CD4-positive, alpha-beta T cell treated with Interleukin-4 for 4 hours (primary cell): ENCODE data around the gene MYRFL.

Source experiments
- DNase-seq: peaks from one replicate; pipeline ENCODE4 v3.0.0-alpha.2; 2020

Gene MYRFL

DNA sequence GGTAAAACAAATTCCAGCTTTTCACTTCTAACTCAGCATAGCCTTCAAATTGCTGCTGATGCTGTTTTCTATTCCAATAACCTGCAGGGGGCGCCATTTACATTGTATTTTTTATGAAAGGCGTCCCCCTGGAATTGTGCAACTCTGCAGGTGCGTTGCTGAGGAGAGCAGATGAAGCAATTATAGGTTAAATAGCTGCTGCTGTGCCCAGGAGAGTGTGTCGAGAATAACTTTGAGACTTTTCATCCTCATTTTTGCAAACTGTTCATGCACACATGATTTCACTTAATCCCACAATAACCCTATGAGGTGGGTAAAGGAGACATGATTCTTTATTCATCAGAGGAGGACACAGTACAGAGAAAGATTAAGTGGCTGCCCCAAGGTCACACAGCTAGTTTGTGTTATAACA is 75.7 kb downstream of the MYRFL start:
- peak; percentile 61 for DNase-seq

DNA sequence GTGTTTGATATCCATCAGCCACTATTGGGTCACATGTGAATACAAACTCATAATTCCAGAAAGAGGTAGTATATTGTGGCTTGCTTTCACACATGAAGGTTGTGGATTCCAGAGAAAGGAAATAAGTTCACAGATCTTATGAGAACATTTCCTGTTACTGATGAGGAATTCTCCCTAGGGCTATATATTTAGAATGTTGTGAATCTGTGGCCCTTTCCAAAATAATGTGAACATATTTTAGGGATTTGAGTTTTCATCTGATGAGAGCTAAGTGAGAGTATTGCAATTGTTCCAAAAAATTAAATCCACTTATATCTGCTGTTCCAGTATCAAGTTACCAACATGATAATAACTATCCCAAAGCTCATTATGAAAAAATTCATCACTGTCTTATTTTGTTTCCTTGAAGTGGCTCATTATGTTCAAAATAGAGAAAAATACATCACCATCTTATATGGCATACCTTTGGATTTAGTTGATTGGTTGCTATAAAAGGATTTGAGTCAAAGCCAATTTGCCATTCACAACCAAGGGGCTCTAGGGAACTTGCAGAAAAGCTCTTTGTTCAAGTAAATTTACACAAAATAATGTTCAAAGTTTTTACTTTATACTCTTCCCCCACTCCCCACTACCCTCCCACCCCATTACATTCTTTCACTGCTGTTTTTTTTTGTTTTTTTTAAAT is 76.3 kb downstream of the MYRFL start:
- DNase-seq, result no peak

DNA sequence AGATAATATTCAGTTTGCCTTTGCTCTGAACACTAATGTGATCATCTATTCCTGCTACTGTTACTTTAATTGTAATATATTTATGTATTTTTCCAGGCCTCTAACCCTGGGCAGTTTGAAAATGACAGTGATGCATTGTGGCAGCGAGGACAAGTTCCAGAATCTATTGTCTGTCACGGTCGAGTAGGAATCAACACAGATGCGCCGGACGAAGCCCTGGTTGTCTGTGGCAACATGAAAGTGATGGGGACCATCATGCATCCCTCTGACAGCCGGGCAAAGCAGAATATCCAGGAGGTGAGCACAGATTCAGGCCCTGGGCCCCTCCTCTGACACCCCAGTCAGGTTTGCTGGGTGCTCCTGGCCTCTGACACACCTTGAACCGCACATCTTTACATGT is 78.5 kb downstream of the MYRFL start:
- no peak for DNase-seq

DNA sequence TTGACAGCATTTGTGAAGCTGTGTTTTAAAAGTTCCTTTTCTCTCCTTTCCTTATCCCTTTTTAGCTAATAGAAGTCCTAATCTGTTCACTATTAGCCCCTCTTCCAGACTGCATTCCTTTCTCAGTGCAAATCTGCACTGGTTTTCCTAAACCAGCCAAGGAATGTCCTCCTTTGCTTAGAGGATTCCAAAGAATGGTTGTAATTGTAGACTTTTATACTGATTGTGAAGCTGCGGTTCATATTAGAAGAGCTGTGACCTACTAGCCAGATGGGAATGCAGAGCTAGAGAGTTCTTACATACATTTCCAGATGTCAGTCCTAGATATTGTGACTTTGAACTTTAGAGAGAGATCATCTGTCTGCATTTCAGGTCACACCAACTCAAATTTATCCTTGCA is 79.8 kb downstream of the MYRFL start:
- DNase-seq, result no peak

DNA sequence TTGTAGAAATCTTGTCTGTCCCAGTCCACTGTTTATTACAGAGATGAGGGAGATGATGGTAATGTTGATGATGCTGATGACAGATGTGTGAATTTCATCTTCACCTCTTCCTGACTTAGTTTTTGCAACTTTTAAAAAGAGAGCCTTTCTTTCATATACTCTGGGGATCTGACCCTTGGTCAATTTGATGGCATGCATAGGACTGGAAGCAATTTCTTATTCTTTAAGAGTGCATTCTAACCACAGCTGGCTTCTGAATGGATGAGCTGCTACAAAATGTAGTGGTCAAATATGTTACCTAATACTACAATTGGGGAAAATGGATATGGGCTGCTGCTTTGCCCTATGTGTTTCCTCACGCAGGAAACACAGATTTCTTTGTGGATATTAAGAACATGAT is 80.8 kb downstream of the MYRFL start:
- no peak for DNase-seq

DNA sequence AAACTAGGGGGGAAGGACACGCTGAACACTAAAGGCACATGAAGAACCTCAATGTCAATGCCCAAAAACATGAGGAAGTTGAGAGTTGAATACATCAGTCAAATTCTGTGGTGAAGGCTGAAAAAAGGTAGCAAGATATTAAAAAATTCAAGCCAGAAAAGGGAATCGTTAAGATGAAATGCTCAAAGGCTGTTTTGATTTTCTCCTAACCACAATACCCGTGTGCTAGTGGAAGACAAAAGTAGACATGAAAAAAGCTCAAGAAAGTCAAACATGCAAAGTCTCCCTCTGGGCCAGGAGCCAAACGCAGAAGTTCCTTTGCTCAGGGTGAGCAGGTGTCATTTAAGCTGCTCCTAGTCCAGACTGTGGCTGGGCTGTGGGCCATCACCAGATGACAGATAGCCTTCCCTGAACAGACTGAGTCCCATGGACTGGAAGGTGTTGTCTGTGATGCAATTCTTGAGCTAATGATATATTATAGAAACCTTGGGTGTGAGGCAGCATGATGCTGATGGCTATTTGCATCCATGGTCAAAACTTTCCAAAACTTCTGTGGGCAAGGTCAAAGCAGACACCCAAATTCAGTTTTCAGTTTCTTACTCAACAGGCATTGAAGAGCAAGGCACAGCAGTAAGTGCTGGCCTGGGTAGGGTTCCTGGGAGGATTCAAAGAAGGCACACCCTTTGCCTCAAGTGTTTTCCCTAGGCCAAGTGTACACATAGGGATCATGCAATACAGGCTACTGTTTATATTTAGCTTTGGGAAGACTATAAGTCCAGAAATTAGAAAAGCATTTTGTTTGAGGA is 81.6 kb downstream of the MYRFL start:
- DNase-seq, result no peak

DNA sequence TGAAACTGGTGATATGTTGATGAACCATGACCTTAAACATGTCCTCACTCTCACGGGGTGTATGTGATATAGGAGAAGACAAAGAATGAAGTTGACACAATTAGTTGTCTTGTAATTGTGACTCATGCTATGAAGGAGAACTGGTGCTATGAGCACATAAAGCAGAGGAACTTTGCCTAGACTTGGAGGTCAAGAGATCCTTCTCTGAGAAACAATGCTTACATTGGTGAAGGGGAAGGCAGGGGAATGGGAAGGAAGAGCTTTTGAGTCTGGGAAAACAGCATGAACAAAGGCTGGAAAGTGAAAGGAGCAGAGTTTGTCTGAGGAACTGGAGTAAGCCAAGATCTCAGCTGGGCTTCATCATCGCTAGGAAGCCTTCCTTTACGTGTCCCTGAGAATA is 83.2 kb downstream of the MYRFL start:
- no peak for DNase-seq

DNA sequence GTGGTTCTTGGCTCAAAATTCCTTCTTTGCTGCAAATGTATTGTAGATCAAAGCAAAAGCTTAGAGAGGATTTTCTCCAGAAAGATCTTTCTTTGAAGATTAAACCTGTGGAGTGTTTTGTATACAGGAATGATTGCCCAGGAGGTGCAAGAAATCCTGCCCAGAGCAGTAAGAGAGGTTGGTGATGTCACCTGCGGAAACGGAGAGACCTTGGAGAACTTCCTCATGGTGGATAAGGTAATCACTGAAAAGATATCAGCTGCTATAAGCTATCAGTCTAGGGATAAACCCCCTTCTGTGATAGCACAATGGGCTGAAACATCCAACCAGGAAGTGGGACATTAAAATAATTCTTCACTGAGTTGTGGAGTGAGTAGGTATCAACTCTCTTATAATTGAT is 85.7 kb downstream of the MYRFL start:
- DNase-seq, result no peak

DNA sequence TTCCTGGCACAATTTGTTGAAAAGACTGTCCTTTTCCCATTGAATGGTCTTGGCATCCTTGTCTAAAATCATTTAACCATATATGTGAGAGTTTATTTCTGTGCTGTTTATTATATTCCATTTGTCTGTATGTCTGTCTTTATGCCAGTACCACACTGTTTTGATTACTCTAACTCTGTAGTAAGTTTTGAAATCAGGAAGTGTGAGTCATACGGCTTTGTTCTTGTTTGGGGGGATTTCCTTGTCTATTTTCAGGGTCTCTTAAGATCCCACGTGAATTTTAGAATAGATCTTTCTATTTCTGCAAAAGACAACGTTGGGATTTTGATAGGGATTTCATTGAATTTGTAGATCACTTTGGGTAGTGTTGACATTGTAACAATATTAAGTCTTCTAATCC is 88.5 kb downstream of the MYRFL start:
- no peak for DNase-seq

DNA sequence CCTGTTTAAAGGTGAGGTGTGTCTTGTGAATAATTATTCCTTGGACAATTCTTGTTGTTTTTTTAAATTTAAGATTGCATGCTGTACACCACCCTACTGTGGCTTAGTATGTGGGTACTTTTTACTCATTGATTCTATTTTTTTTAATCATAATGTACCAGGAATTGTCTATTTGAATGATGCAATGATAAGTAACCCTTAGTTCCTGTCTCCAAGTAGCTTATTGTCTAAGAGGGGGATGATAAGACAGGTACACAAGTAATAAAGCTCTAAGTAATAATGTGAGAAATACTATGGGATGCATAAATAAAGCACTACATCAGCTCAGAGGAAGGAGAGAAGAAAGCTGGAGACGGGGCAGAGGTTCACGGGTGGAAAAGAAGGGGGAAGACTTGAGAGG is 90.9 kb downstream of the MYRFL start:
- DNase-seq, result no peak

DNA sequence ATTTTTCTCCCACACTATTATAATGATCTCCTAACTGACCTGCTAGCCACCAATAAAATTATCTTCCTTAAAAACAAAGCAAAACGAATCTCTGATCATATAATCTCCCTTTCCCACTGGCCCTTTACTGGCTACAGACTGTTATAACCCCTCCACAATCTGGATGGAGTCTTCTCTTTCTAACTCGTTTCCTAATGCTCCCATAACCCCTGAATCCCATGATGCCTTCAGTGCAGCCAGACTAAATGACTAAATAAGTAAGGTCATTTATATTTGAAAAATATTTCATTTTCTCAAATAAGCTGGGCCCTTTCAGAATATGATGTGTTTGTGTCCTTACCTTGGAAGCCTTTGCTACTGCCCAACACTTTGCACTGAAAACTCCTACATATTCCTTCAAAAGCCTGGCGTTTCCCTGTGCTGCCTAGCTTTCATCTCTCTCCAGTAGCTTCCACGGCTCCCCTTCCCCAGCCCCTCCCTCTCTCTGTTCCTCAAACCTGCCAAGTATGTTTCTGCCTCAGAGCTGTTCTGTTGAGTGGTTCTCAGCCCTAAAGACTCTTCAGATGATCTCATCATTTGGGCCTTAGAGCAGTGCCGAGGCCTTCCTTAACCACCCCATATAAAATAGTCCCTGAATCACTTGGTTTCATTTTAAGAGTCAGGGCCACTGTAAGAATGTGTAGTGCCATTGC is 91.7 kb downstream of the MYRFL start:
- no peak for DNase-seq

DNA sequence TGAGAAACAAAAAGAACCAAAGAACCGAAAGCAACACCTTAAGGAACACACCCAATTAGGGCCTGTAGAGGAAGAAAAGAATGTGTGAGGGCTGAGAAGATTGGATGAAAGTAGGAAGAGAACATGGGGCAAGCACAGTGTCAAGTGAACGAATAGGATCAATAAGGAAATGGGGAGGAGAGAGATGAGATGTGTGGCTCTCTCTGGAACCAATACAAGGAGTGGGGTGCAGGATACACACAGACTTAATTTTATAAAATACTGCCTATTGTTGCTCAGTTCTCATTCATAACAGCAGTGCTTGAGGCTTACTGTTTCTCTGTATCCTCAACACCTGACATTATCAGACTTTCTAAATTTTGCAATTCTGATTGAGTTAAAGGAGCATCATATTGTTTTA is 93.3 kb downstream of the MYRFL start:
- no peak for DNase-seq

DNA sequence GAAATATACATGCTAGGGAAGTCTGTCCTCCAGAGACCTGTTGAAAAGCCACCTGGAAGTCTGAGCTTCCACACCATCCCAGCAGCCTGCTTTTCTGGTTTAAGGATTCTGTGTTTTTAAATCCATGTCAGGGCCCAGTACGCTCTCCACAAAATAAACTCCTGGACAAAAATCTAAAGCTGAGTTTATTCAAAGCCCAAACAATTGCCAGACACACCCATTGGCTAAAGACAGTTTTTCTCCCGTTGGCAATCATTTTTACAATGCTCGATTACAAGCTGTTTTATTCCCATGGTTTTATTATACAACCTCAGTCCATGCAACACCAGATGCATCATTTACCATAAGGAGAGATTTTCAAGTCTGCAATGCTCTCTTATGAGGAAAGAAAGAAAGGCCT is 94.5 kb downstream of the MYRFL start:
- DNase-seq, result no peak

DNA sequence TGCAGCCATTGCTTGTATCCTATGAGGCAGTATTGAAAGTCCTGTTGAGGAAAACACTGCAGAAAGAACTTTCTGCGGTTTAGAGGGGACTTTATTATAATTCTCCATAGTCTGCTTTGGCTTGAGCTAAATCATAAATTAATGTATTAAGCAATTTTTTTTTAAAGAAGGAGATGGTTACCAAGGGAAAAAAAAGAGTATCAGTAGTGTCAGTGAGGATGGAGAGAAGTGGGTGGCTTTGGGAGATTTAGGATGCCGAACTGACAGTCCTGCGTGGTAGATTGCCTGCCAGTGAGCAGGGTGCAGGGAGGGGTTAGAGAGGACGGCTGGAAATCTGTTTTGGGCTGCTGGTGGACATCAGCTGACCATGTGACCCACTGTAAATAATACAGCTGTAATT is 96.8 kb downstream of the MYRFL start:
- DNase-seq, result no peak

DNA sequence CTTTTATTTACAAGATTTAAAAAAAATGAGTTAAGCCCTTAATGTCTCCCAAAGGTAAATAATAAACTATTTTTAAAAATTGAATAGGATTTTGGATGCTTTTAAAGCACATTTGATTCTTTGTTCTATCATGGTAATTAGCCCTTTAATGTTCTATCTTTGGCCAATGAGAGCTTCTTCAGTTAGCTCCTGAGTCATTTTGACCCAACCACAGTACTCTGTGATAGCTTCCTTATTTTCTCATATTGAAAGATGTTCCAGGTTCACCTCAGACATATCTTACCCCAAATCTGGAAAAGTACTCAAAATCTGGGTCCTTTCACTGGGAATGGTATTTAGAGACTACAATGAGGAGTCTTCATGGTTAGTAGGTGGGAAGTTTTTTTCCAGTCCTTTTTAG is 98.0 kb downstream of the MYRFL start:
- no peak for DNase-seq

DNA sequence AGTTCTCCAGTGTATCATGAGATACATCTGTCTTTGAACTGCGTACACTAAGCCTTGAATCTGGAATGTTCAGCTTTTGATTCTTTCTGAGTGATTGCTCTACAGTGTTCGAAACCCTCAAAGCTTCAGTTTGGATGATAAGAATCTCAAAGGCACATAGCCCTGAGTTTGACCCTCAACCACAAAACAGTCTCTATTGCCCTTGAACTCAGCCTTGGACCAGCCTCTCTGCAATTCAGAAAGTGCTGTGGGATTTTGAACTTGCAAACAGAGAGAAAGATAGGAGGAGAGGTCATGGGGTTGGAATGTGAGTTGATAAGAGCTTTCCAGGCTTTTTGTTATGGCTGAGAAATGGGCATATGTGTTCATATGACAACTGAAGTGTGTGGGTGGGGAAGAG is 100.3 kb downstream of the MYRFL start:
- DNase-seq, result no peak

DNA sequence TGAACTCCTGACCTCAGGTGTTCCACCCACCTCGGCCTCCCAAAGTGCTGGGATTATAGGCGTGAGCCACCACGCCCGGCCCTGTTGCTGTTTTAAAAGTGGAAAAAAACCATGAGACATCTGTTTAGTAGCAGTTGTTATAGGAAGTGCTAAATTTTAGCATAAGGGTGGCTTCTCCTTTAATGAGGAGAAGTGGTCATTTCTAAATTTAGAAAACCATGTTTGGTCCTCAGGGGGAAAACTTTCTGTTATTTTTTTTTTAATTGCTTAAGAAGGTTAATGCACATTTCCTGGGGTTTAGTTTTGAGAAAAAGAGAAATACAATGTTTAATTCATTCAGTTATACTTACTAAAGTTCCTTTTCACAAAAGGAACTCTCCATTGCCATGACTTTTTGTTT is 102.1 kb downstream of the MYRFL start:
- no peak for DNase-seq

DNA sequence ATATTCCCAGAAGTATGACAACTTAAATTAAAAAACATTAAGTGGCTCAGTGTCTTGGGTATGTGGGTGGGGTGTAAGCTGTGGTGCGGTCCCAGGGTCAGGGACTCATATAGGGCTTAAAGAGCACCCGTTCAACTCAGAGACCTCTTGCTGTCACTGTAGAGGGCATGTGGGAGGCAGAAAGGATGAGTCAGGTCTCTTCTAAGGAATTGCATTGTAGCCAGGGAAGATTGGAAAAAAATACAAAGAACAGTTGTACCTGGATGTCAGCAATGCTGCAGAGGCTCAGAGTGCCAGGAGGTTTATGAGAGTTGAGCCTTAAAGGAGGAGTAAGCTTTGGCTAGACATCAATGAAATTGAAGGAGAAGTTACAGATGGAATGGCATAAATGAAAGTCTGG is 104.1 kb downstream of the MYRFL start:
- no peak for DNase-seq

DNA sequence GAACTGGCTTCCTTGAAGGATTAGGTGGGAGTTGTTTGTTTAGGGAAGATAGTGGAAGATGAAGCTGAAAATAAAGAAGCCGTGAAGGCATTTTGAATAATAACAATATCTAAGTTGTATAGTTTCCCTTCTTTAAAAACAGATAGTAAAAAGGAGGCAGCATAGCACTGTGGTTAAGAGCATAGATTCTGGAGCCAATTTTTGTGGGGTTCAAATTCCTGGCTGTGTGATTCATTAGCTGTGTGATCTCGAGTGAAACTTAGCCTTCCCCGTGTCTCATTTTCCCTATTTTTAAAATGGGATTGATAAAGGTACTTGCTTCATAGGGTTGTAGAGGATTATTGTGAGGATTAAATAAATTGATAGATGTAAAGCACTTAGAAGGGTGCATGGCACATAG is 104.5 kb downstream of the MYRFL start:
- no peak for DNase-seq

DNA sequence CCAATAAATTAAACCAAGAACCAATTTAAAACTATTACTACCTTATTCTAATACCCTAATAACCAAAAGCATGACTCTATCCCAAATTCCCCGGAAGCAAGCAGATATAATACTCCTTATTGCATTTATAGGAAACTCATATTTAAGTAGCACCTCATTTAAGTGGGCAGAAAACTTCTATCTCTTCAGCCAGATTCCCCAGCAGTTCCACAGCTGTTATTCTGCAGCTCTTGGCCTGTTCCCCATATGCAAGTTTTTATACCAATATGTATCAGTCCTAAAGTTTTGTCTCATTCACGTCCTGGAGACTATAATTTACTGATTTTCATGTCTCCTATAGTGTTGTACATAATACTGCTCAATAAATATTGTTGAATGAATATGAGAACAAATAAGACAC is 106.5 kb downstream of the MYRFL start:
- DNase-seq, result no peak

DNA sequence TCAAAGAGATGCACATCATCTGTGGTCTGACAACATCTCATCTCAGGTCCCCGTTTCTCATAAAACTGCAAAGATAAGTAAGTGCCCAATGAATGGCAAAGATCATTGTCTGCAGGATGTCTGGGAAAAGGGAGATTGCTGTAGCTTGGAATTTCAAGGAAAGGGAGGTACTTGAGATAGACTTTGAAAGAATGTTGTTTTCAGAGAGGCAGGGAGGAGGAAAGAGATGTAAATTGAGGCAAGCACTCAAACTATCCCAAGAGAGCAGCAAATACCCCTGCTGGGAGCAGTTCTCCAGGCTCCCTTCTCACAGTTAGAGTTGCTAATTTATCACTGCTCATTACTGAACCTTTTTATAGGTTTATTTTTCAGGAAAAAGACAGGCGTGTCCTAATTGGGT is 107.1 kb downstream of the MYRFL start:
- DNase-seq, result no peak

DNA sequence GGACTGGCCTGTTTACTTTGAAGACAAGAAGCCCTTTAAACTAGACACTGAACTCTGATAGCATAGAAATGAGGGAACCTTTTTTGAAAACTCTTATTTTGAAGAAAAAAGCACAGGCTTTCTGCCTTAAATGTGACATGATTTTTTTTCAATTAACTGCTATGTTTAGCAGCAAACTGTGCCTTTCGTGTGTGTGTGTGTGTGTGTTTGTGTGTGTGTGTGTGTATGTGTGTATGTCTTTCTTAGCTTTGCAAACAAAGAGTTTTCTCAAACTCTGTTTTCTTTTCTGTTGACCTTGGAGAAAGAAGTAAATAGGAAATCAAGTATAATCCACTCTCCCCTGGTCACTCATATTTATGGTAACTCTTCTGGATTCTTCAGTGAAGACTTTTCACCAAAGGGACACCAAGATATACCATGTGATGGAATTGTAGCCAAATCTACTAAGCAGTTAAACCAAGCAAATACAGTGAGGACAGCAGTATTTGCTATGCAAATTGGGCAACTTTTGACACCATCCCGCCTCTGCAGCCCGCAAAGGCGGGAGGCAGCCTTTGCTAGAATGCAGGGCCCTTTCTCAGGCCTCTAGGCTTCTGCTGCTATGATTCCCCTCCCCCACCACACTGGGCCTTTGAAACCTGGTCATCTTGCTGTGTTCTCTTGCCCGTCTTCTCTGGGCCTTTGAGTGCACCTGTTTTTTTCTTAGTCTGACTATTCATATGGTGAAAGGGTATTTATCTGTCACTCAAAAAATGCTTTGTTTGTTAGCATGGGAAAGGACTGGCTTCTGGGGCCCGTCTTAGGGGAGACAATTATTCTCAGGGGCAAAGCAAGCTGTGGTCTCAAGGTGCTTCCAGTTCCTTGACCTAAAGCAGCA is 107.9 kb downstream of the MYRFL start:
- DNase-seq, result no peak

DNA sequence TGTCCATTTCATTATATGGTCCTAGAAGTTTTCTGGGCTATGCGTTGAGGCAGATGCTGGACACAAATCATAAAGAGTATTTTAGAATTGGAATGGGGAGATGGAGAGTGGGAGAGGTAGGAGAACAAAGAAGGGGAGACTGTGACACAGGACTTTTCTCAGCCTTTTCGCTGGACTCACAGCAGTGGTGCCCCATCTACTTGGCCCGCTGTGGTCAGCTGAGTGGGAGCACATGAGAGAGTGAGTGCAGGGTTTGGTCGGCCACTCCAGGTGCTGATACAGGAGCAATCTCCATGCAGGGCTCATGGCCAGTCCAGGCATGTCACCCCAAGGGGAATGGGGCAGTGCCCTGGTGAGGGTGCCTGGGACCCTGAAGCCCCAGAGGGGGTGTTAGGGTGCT is 109.0 kb downstream of the MYRFL start:
- no peak for DNase-seq
